HG03135 (cell line): ENCODE results near the gene CFAP298.
"Not testable (repeated sequence)": the region's sequence is repeated elsewhere in the genome, so short reads cannot be mapped to it uniquely, and the experiment has no call there.

ENCODE experiments used
- ATAC-seq: cut with Tn5 transposase; IDR thresholded peaks from one replicate; pipeline ENCODE4 v1.9.1; 2021; ENCODE audit warnings: mild to moderate bottlenecking, moderate library complexity; ENCODE audit not compliant: unreplicated experiment

CFAP298 gene, protein sequence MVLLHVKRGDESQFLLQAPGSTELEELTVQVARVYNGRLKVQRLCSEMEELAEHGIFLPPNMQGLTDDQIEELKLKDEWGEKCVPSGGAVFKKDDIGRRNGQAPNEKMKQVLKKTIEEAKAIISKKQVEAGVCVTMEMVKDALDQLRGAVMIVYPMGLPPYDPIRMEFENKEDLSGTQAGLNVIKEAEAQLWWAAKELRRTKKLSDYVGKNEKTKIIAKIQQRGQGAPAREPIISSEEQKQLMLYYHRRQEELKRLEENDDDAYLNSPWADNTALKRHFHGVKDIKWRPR

GRCh38 chr21:32612075-32612998, at the start of gene CFAP298:
Gene CFAP298 (minus strand): TSS chr21:32612377. CDS start chr21:32612243, 134 bp downstream.
- peak; percentile 91 for ATAC-seq

GRCh38 chr21:32661026-32661782, 49.0 kb upstream of the CFAP298 start:
- ATAC-seq: not testable (repeated sequence)

- no peak for ATAC-seq
Observed at GRCh38 chr21:32658524-32658923, 46.3 kb upstream of the CFAP298 start.

GRCh38 chr21:32653326-32653901, 41.2 kb upstream of the CFAP298 start:
- ATAC-seq: no peak

DNA sequence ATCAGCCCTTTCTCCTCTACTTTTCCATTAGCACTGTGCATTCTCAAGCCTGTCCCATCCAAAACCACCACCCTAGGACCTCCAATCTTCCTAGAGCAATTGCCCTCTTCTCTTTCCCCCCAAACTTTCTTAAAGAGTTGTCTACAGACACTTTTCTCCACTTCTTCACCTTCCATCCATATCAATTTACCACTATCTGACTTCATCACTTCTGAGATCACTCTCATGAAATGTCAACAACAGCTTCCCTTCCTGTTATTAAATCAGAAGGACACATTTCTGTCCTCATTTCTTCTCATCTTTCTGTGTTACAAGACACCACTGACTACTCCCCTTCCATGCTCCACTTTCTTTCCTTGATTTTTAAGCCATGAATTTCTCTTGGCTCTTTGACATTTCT, 36.0 kb upstream of the CFAP298 start:
- no peak for ATAC-seq

DNA sequence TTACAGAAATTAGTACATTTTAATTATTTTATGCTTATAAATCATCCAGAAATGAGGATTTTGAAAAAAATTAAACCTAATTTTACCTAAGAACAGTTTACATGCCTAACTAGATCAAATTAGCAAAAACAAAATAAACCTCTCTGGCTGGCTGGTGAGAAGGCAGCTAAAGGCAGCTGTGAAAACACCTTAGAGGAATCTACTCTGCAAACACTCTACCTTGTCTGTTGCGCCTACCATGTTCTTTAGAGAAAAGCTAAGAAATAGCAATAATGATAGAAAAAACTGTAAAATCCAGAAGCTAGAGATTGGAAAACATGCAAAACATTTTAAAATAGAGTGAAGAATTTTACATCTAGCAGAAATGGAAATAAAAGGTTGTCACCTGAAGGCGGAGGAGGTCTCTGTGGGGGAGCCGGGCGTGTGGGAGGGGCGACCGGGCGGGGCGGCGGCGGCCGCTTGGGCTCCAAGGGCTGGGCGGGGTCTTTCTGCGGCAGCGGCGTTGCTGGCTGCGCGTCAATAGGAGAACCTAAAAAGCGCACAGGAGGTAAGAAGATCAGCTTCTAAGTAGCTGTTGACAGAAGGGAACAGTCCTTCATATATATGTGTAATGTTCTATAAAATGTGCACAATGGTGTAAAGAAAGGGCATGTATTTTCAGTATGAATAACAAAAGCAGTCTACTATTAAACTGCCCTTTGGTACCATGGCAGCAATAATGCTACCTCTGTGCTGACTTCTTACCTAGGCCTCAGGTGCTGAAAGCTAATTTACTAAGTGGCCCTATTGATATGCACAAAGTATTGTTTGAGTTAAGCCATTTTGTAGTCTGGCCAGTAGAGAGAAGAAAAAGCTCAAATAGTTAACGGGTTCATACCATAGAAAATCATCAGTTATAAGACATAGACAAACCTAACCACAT, 33.3 kb upstream of the CFAP298 start:
- no peak for ATAC-seq

DNA sequence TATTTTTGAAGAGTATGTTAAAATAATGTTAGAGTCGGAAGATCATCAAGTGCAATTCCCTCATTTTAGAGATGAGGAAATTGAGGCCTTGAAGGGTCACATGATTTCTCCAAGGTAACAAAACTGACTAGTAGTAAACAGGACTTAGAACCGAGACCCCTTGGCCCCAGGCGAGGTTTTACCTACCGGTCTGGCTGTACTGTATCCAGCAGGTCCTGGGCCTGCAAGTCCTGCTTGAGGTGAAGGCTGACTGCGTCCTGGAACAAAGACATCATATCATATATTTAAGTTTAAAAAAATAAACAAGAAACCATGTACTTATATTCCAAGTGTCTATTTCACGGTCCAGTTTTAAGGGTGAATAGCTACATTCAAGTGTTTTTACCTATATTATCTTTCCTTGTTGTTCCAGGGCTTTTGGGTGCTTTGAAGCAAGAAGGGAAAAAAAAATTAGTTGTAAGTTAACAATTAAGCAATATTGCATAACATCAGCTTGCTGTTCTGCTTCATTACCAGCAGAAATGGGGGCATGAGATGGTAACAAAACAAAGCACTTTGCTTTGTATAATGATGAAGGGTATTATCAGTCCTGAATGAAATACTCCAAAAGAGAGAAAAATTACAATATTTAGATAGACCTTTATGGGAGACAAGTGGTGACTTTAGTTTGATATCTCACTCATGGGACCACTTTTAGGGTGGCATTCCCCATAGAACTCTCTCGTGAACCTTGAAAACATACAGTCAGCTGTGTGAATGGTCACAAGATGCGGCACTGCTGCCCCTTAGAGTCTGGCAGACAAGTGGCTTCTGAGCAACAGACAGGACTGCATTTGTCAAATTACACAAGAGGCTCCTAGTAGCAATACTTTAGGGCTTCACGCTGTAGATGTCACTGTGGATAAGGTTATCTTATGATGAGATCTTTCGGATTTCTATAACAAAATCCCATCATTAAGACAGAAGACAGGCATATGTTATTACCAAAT, 29.8 kb upstream of the CFAP298 start:
- no peak for ATAC-seq

DNA sequence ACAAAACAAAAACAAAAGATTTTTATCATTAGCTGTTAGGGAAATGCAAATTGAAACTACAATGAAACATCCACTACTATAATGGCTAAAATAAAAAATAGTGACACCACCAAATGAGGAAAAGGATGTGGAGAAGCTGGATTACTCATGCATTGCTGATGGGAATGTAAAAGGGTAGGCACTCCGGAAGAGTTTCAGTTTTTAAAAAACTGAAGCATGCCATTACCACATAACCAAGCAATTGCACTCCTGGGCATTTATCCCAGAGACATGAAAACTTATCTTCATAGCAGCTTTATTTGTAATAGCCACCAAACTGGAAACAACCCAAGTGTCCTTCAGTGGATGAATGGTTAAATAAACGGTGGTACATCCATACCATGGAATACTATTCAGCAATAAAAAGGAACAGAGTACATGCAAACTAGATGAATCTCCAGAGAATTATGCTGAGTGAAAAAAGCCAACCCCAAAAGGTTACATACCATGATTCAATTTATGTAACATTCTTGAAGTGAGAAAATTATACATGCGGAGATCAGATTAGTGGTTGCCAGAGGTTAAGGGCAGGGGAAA, 14.5 kb upstream of the CFAP298 start:
- no peak for ATAC-seq

- not testable (repeated sequence) for ATAC-seq
Observed at GRCh38 chr21:32618218-32618617, 6.0 kb upstream of the CFAP298 start.

DNA sequence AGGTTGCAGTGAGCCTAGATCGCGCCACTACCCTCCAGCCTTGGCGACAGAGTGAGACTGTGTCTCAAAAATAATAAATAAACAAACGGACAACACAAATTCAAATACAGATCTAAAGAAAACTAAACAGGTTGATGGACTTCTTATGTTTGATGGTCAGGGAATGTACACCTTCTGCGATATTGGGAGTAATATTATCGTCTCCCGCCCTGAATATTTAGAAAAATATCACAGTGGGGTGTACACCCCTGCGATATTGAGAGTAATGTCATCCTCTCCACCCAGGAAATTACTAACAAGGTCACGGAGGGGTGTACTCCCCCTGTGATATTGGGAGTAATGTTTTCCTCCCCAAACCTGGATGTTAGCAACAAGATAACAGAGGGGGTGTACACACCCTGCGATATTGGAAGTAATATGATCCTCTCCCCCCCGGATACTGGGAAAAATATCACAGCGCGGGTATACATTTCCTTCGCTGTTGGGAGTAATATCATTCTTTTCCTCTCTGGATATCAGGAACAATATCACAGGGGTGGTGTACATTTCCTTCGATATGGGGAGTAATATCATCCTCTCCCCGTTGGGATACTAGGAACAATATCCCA, 1.4 kb upstream of the CFAP298 start:
- no peak for ATAC-seq

GRCh38 chr21:32612999-32613337, 791 bp upstream of the CFAP298 start:
- ATAC-seq: no peak

GRCh38 chr21:32611471-32611997, 643 bp downstream of the CFAP298 start:
- no peak for ATAC-seq

- not testable (repeated sequence) for ATAC-seq
Observed at GRCh38 chr21:32610940-32611339, 1.2 kb downstream of the CFAP298 start.

- ATAC-seq: no peak
Observed at GRCh38 chr21:32608851-32609250, 3.3 kb downstream of the CFAP298 start.

GRCh38 chr21:32605469-32605868, 6.7 kb downstream of the CFAP298 start:
- ATAC-seq: no peak

DNA sequence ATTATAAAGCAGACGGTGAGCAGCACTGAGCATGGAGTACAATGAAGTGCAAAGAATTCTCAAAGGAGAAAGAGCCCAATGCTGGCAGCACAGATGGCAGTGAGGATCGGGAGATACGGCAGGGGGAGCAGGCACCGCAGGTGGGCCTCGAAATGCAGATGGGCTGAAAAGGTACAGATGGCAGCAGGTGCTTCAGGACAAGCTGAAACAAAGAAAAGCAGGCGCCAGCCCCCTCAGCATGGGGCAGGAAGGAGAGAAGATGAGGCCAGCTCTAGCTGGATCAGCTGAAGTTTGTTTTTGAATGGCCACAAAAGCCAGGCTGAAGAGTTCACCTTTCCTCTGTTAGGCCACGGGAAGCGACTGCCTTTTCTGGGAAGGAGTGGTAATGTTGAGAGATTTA, 7.7 kb downstream of the CFAP298 start:
- no peak for ATAC-seq

DNA sequence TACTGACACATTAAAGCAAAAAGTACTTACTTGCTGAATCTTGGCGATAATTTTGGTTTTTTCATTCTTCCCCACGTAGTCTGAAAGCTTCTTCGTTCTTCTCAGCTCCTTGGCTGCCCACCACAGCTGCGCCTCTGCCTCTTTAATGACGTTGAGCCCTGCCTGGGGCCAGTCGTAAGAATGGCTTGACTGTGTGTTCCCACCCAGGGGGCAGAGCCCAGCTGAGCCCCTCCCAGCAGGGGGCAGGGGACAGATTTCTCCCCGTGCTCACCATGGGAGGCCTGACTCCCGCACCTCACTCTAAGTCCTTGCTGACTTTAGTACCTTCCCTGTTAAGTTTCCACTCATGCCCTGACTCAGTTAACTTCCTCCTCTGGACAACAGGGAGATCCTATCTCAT, 9.0 kb downstream of the CFAP298 start:
- no peak for ATAC-seq

DNA sequence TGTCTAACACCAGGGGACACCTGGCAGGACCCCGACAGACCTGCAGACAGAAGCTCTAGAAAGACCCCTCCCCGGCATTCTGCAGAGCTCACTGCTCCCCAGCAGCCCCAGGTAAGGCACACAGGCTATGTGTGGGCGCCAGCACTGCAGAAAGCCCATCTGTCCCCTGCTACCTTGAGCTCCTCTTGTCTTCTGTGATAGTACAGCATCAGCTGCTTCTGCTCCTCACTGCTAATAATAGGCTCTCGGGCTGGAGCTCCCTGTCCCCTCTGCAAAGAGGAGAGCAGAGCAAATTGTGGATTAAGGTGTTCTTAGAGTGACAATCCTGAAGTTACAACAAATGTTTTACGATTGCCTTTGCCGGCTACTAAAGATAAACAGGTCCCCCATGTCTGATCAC, 10.1 kb downstream of the CFAP298 start:
- ATAC-seq: no peak
